ENCODE data around the gene MT1X. TPM values are rescaled to one million over a fixed set of nuclear protein-coding genes. Genes with fewer than 3 reads are reported as not detected.

Gene MT1X
- total and polyA plus RNA-seq, 2 donors from 2014 or later, result 223 to 476 TPM

DNA sequence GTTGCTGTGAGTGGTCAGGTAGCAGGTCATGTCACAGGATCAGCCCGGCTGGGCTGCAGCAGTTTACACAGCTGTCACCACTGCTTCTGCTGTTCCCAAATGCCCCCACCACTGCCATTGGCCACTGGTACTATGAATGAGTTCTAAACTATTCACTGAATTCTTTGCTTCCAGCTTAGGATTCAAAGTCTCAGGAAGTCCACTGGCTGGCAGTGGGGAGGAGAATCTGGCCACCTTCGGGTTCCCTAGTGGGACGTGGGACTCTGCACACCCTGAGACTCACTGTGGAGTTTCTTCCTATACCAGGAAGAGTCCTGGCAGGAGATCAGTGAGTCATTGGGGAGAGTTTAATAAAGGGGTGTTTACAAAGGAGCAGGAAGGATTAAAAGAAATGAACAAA, 6.9 kb downstream of the MT1X start:
- Histone ChIP-seq H3K9ac (ENCODE audit: low read length in 3 of 3) (no peak overlapping the region), H3K4me1 (ENCODE audit: control insufficient read depth in 2 of 3, insufficient read depth in 2 of 3, low read depth in 1 of 3, low read length in 3 of 3) (no peaks in the 10 kb centered on the region), H3K27ac (ENCODE audit: low read depth in 2 of 2, low read length in 2 of 2) (no peak overlapping the region), H3K4me3 (ENCODE audit: low read length in 3 of 3) (no peak overlapping the region), H3K36me3 (ENCODE audit: control insufficient read depth in 2 of 3, insufficient read depth in 3 of 3, low read length in 3 of 3) (no peaks in the 10 kb centered on the region), H3K9me3 (ENCODE audit: control insufficient read depth in 2 of 3, insufficient read depth in 1 of 3, low read length in 3 of 3) (peaks cover 0 to 1% (median 0%) of the 10 kb centered on the region in 3 donors), H3K27me3 (ENCODE audit: control insufficient read depth, insufficient read depth, low read length) (no peaks in the 10 kb centered on the region)
- DNase-seq, result no peak
- TF ChIP-seq, protein P1, sequence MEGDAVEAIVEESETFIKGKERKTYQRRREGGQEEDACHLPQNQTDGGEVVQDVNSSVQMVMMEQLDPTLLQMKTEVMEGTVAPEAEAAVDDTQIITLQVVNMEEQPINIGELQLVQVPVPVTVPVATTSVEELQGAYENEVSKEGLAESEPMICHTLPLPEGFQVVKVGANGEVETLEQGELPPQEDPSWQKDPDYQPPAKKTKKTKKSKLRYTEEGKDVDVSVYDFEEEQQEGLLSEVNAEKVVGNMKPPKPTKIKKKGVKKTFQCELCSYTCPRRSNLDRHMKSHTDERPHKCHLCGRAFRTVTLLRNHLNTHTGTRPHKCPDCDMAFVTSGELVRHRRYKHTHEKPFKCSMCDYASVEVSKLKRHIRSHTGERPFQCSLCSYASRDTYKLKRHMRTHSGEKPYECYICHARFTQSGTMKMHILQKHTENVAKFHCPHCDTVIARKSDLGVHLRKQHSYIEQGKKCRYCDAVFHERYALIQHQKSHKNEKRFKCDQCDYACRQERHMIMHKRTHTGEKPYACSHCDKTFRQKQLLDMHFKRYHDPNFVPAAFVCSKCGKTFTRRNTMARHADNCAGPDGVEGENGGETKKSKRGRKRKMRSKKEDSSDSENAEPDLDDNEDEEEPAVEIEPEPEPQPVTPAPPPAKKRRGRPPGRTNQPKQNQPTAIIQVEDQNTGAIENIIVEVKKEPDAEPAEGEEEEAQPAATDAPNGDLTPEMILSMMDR (IDR thresholded peaks at IDR 0.05; ENCODE audit: borderline replicate concordance, extremely low read depth, insufficient read depth), result no peak
- FAIRE-seq, result no peak
- intact Hi-C loops (cut with DNase I), result loop anchor here (10.0 kb wide), 1 partner anchor 84 kb away; the partner anchor contains the start of gene MT2A

DNA sequence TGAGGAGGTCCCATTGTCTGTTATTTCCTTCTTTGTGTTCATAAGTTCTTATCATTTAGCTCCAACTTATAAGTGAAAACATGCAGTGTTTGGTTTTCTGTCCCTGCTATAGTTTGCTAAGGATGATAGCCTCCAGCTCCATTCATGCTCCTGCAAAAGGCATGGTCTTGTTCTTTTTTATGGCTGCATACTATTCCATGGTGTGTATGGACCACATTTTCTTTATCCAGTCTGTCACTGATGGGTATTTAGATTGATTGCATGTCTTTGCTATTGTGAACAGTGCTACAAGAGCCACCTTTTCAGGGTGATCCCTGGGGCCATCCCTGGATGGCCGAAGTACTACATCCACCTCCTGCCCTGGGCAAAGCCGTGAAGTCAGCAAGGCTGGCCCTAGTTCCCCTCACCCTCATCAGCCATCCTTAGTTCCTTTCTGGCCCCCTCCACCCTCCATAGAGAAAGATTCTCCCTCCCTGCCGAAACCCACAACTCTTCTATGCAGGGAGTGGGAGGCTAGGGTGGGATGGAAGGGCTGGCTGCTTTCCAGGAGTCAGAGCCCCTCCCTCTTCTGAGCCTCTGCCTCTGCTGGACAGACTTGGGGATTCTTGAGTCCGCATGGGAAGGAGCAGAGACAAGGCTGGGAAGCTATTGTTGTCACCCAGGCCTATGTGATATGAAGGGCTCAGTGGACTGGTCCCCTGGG, 8.3 kb downstream of the MT1X start:
- TF ChIP-seq, protein P1 (IDR thresholded peaks at IDR 0.05; ENCODE audit: borderline replicate concordance, extremely low read depth, insufficient read depth), result no peak
- H3K27me3 ChIP-seq (ENCODE audit: control insufficient read depth, insufficient read depth, low read length), result no peaks in the 10 kb centered on the region
- H3K27ac ChIP-seq (ENCODE audit: low read depth in 2 of 2, low read length in 2 of 2), result no peak overlapping the region
- H3K4me3 ChIP-seq (ENCODE audit: low read length in 3 of 3), result no peak overlapping the region
- FAIRE-seq (no peak), DNase-seq (no peak)
- intact Hi-C loops (cut with DNase I), result no loop called here
- H3K36me3 ChIP-seq (ENCODE audit: control insufficient read depth in 2 of 3, insufficient read depth in 3 of 3, low read length in 3 of 3), result no peaks in the 10 kb centered on the region
- no peaks in the 10 kb centered on the region for H3K4me1 ChIP-seq (ENCODE audit: control insufficient read depth in 2 of 3, insufficient read depth in 2 of 3, low read depth in 1 of 3, low read length in 3 of 3)
- no peak overlapping the region for H3K9ac ChIP-seq (ENCODE audit: low read length in 3 of 3)
- H3K9me3 ChIP-seq (ENCODE audit: control insufficient read depth in 2 of 3, insufficient read depth in 1 of 3, low read length in 3 of 3), result peaks cover 0 to 1% (median 0%) of the 10 kb centered on the region in 3 donors

DNA sequence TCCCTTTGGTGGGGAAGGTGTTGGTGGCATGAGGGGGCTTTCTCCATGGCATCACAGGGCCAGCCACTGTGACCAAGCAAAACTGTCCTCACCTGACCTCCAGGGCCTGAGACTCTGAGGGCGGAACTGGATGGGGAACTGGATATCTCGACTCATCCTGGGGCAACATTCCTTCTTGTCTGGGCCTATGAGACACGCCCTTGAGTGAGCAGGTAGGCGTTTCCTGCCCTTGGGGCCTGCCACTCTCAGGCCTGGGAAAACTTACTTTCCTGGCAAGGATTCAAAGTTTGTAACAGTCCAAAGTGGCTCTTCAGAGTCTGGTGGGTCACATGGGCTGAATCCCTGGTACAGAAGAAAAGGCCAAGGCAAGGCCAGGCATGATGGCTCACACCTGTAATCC, 9.6 kb downstream of the MT1X start:
- no peaks in the 10 kb centered on the region for H3K27me3 ChIP-seq (ENCODE audit: control insufficient read depth, insufficient read depth, low read length)
- TF ChIP-seq, protein P1 (IDR thresholded peaks at IDR 0.05; ENCODE audit: borderline replicate concordance, extremely low read depth, insufficient read depth), result no peak
- intact Hi-C loops (cut with DNase I), result no loop called here
- H3K4me3 ChIP-seq (ENCODE audit: low read length in 3 of 3), result no peak overlapping the region
- H3K36me3 ChIP-seq (ENCODE audit: control insufficient read depth in 2 of 3, insufficient read depth in 3 of 3, low read length in 3 of 3), result no peaks in the 10 kb centered on the region
- peak in 4 of 5 donors; percentile 32 to 72 (median 45) for DNase-seq
- no peak overlapping the region for H3K9ac ChIP-seq (ENCODE audit: low read length in 3 of 3)
- no peak overlapping the region for H3K27ac ChIP-seq (ENCODE audit: low read depth in 2 of 2, low read length in 2 of 2)
- FAIRE-seq, result no peak
- H3K9me3 ChIP-seq (ENCODE audit: control insufficient read depth in 2 of 3, insufficient read depth in 1 of 3, low read length in 3 of 3), result peaks cover 0 to 1% (median 0%) of the 10 kb centered on the region in 3 donors
- H3K4me1 ChIP-seq (ENCODE audit: control insufficient read depth in 2 of 3, insufficient read depth in 2 of 3, low read depth in 1 of 3, low read length in 3 of 3), result no peaks in the 10 kb centered on the region

Measured in kidney (tissue), 14 donors.